ENCODE measurements around the gene ZNF791. TPM values are rescaled to one million over a fixed set of nuclear protein-coding genes. Genes with fewer than 3 reads are reported as not detected.

Gene ZNF791
- 10.8 and 14.9 TPM in 2 replicates for total RNA-seq

DNA sequence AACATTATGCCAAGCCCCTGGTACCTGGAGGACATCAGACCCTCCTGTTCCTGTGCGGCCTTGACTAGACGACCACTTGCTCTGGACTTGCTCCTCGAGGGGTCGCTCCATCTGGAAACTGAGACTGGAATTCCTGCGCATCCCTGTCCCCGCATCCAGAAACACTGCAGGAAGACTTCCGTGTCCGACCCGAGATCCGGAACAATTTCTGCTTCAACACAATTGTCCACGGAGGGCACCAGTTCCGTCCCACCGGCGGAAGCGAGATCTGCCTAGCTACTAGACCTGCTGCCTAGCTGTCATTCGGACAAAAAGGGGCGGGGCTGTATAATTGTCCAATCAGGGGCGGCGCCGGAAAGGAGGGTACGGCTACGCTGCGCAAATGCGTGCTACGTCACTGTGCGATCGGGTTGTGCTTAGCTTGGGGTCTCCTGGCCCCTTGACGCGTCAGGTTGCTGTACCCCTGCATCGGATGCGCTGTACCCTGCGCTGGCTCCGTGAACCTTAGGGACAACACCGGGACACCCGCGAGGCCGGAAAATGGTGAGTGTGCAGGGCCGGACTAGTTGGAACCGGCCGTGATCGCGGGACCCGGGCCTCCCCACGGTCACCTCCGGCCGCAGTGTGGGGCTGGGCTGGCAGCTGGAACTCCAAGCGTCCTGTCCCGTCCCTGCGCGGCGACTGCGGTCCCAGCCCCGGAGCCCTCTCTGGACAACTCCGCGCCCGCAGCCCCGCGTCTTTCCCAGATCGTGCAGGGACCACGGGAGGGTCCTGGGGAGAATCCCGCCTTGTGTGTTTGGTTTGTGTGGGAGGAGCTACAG is at the start of gene ZNF791, which contains the start of gene ZNF490:
TSS of gene ZNF791 (plus strand) at position 381 of the 821 bp plus-strand sequence. CDS start at position 541, 160 bp downstream.
TSS of gene ZNF490 (minus strand) at position 274 of the 821 bp plus-strand sequence. CDS start at position 141, 133 bp downstream.

DNA sequence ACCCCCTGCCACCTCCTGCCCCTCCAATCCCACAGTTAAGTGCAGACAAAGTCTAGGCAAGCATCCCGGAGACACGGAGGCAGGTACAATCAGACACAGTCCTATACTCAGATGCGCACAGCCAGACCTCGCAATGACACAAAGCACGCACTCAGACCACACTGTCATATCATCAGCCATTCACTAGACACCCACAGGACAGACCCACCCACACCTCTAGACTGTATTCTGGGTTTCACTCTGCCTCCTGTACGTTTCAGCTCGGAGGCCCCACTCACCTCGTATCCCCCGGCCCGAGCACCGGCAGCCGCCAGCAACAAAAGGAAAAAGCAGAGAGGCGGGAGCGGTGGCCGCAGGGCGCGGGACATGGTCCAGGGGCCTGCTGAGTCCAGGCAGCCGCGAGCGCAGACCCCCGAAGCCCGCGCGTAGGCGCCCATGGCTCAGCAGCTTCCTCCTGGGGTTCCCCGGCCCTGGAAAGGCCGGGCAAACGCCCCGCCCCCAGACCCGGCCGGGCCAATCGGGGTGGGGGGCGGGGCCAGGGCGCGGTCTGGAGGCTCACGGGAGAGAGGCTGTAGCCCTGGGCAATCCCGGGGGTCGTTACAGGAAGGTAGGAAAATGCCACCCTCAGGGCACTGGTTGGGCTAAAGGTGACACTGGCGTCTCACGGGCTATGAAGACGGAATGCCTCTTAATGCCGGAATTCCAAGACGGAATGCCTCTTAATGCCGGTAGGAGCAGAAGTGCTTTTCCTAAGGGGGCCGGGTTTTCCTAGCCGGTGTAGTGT is 55.7 kb downstream of the ZNF791 start, which contains the start of the genes MAN2B1 and WDR83:
TSS of gene MAN2B1 (minus strand) at position 478 of the 784 bp plus-strand sequence. CDS start at position 437, 41 bp downstream.
TSS of gene WDR83 (plus strand) at position 543 of the 784 bp plus-strand sequence. CDS start 2,984 bp downstream, outside the sequence.

DNA sequence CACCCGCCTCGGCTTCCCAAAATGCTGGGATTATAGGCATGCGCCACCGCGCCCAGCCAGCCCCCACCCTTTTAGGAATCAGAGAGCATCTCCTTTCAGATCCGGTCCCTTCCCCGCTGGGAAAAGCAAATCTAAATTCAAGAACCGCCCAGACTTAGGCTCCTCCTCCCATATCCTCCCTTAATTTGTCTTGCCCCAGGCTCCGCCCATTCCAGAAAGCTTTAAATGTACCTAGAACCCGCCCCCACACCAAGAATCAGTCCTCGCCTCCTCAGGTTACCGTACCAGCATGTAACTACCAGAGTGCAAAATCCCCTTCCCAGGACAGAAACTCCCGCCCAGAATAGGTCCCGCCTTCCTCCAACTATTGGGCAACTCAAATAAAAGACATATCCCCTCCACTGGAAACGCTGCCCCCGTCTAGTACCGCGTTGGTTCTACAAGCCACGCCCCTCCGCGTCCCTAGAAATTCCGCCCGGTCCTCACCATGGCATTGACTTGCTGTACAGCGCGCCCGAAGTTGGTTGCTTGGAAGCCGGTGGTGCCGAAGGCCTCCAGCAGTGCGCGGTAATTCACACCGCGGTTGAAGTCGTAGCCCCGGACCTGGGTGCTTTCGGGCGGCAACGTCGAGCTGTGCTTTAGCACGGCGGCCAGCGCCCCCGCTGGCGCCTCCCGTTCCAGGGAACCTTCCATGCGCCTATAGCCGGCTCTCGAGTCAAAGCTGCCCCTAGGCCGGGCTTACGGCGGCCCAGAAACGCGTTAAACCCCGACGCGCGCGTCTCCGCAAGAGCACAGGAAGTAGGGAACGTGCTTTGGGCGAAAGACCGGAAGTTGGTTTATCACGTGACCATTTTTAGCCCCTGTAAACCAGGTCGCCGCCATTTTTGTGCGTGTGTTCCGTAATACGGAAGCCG is 70.6 kb downstream of the ZNF791 start, which contains the start of gene DHPS:
TSS of gene DHPS (minus strand) at position 807 of the 914 bp plus-strand sequence. CDS start at position 693, 114 bp downstream.

Other genes starting within 250 kb of the ZNF791 start
- gene ZNF442, start 245.2 kb upstream of the ZNF791 start, total RNA-seq = 0.32 and 1.1 TPM in 2 replicates
- gene ZNF799, start 209.6 kb upstream of the ZNF791 start, total RNA-seq = 4.2 and 5.5 TPM in 2 replicates
- 3.6 and 5.6 TPM in 2 replicates for gene ZNF443, start 169.9 kb upstream of the ZNF791 start, total RNA-seq
- gene ZNF709, start 126.1 kb upstream of the ZNF791 start, total RNA-seq = 2.3 and 4.6 TPM in 2 replicates
- 6.2 and 8.2 TPM in 2 replicates for gene ZNF564, start 59.4 kb upstream of the ZNF791 start, total RNA-seq
- 4.5 and 7.8 TPM in 2 replicates for gene ZNF490, start 107 bp upstream of the ZNF791 start, total RNA-seq
- gene MAN2B1, start 55.8 kb downstream of the ZNF791 start, total RNA-seq = 20.5 and 24.0 TPM in 2 replicates
- gene WDR83, start 55.9 kb downstream of the ZNF791 start, total RNA-seq = 8.8 and 9.6 TPM in 2 replicates
- gene DHPS, start 71.0 kb downstream of the ZNF791 start, total RNA-seq = 59.4 and 60.9 TPM in 2 replicates
- gene GNG14, start 77.1 kb downstream of the ZNF791 start, total RNA-seq = not detected in 2 replicates
- 7.0 and 14.6 TPM in 2 replicates for gene FBXW9, start 85.7 kb downstream of the ZNF791 start, total RNA-seq
- gene TNPO2, start 113.0 kb downstream of the ZNF791 start, total RNA-seq = 17.2 and 23.4 TPM in 2 replicates
- 143 and 162 TPM in 2 replicates for gene TRIR, start 123.8 kb downstream of the ZNF791 start, total RNA-seq
- gene GET3, start 126.6 kb downstream of the ZNF791 start, total RNA-seq = 89.0 and 108 TPM in 2 replicates
- gene BEST2, start 140.9 kb downstream of the ZNF791 start, total RNA-seq = not detected in 2 replicates
- 7.1 and 8.5 TPM in 2 replicates for gene HOOK2, start 164.6 kb downstream of the ZNF791 start, total RNA-seq
- gene JUNB, start 180.6 kb downstream of the ZNF791 start, total RNA-seq = 48.3 and 73.4 TPM in 2 replicates
- 258 and 276 TPM in 2 replicates for gene PRDX2, start 190.9 kb downstream of the ZNF791 start, total RNA-seq
- not detected in 2 replicates for gene THSD8, start 191.1 kb downstream of the ZNF791 start, total RNA-seq
- gene RNASEH2A, start 195.7 kb downstream of the ZNF791 start, total RNA-seq = 35.4 and 36.8 TPM in 2 replicates
- not detected in 2 replicates for gene RTBDN, start 223.7 kb downstream of the ZNF791 start, total RNA-seq
- under 0.01 and 0.65 TPM in 2 replicates for gene MAST1, start 227.6 kb downstream of the ZNF791 start, total RNA-seq

Measured in epithelial cell of umbilical artery (primary cell).